BLaER1 treated with 17β-estradiol and CSF1 and Interleukin-3, amounts not matched to agents 10 nM and 100 nM (cell line): ENCODE measurements around the gene TOX2.
"Not testable (repeated sequence)": the region's sequence is repeated elsewhere in the genome, so short reads cannot be mapped to it uniquely, and the experiment has no call there.

ENCODE experiments used
- H3K27ac ChIP-seq, 11 experiments: shearing (Covaris generic); formaldehyde crosslinking; 2 replicates each; pipeline ENCODE4 v1.8.1; 2022
- H3K27me3 ChIP-seq, 11 experiments: shearing (Covaris generic); formaldehyde crosslinking; 2 replicates each; pipeline ENCODE4 v1.8.1; 2022
- H3K36me3 ChIP-seq, 11 experiments: shearing (Covaris generic); formaldehyde crosslinking; 2 replicates each; pipeline ENCODE4 v1.8.1; 2022
- H3K4me1 ChIP-seq, 10 experiments: shearing (Covaris generic); formaldehyde crosslinking; 2 replicates each; pipeline ENCODE4 v1.8.1; 2022
- H3K4me2 ChIP-seq, 11 experiments: shearing (Covaris generic); formaldehyde crosslinking; 2 replicates each; pipeline ENCODE4 v1.8.1; 2022
- H3K4me3 ChIP-seq, 10 experiments: shearing (Covaris generic); formaldehyde crosslinking; 2 replicates each; pipeline ENCODE4 v1.8.1; 2022
- H3K9ac ChIP-seq, 11 experiments: shearing (Covaris generic); formaldehyde crosslinking; 2 replicates each; pipeline ENCODE4 v1.8.1; 2022
- H3K9me3 ChIP-seq, 11 experiments: shearing (Covaris generic); formaldehyde crosslinking; replicated peaks in 1 of 11; 2 replicates each; pipeline ENCODE4 v1.8.1; 2022
- H4K20me1 ChIP-seq, 11 experiments: shearing (Covaris generic); formaldehyde crosslinking; 2 replicates each; pipeline ENCODE4 v1.8.1; 2022
- Cebpa-rat ChIP-seq, 11 experiments: shearing (Covaris generic); IDR thresholded peaks; 2 replicates each; pipeline ENCODE4 v1.8.1; 2022

Gene TOX2

GRCh38 chr20:44038681-44039123, 124.0 kb downstream of the TOX2 start:
- H3K27ac ChIP-seq, result no peak overlapping the region
- no peaks in the 10 kb centered on the region for H3K27me3 ChIP-seq

DNA sequence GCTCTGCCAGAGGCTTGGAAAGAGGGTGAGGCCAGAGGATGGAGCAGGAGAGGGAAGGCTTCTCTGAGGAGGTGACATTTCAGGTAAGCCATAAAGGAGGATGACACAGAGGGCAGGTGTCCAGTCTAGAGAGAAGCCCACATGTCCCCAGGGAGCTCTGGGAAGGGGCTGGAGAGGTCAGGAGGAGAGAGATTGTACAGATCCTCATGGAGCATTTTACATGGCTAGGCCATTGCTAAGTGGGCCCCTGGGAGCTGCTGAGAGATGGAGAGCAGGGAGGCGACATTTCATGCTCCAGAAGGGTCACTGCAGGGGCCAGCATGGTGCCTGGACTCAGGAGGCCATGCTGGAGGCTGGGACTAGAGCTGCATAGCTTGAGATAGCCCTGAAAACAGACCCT, 124.5 kb downstream of the TOX2 start:
- no peak overlapping the region for H3K4me3 ChIP-seq
- no peaks in the 10 kb centered on the region for H3K4me1 ChIP-seq
- H3K36me3 ChIP-seq, result no peaks in the 10 kb centered on the region
- no peak overlapping the region for H3K4me2 ChIP-seq
- H3K9ac ChIP-seq, result no peak overlapping the region
- H3K27me3 ChIP-seq, result no peaks in the 10 kb centered on the region
- H3K9me3 ChIP-seq, result 0 out of 22 replicates have a peak, but pooled peaks cover 0 to under 1% (median 0%) of the 10 kb centered on the region in 11 experiments
- no peak overlapping the region for H3K27ac ChIP-seq
- no peaks in the 10 kb centered on the region for H4K20me1 ChIP-seq
- no peak for TF ChIP-seq Cebpa-rat (IDR thresholded peaks at IDR 0.05)

More at GRCh38 chr20:44038681-44039123, 124.0 kb downstream of the TOX2 start:
- Histone ChIP-seq H3K9me3 (0 out of 22 replicates have a peak, but pooled peaks cover 0 to 5% (median 0%) of the 10 kb centered on the region in 11 experiments), H4K20me1 (no peaks in the 10 kb centered on the region), H3K9ac (no peak overlapping the region), H3K4me3 (no peak overlapping the region), H3K4me2 (no peak overlapping the region), H3K36me3 (no peaks in the 10 kb centered on the region), H3K4me1 (peaks cover 0 to 3% (median 0%) of the 10 kb centered on the region in 10 experiments; a peak in 11 of 20 replicates)
- no peak for TF ChIP-seq Cebpa-rat (IDR thresholded peaks at IDR 0.05)

DNA sequence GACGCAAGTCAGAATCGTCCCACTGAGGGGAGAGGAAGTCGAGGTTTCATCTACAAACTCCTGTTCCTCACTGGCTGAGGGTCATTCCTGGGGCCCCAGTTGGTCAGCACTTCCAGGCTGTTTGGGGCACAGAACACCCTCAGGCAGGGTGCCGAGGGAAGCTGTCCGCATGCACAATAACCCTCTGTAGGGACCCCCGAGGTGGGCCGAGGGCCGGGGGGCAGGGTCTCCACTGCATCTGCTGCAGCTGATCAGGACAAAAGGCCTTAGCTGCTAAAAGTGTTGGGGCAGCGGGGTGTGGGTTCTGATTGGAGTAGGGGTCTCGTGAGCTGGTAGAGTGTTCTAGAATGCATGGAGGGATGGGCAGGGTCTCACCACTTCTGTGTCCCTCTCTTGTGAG, 125.1 kb downstream of the TOX2 start:
- no peak for TF ChIP-seq Cebpa-rat (IDR thresholded peaks at IDR 0.05)
- Histone ChIP-seq H3K27me3 (no peaks in the 10 kb centered on the region), H3K4me1 (no peaks in the 10 kb centered on the region), H3K9me3 (no peaks in the 10 kb centered on the region), H3K4me3 (no peak overlapping the region), H3K9ac (no peak overlapping the region), H4K20me1 (no peaks in the 10 kb centered on the region), H3K27ac (no peak overlapping the region), H3K36me3 (no peaks in the 10 kb centered on the region), H3K4me2 (no peak overlapping the region)

GRCh38 chr20:44040202-44040915, 125.7 kb downstream of the TOX2 start:
- H3K36me3 ChIP-seq, result no peaks in the 10 kb centered on the region
- no peak overlapping the region for H3K9ac ChIP-seq
- H3K27ac ChIP-seq, result no peak overlapping the region
- H3K9me3 ChIP-seq, result no peaks in the 10 kb centered on the region
- no peaks in the 10 kb centered on the region for H3K27me3 ChIP-seq
- TF ChIP-seq Cebpa-rat (IDR thresholded peaks at IDR 0.05), result no peak
- no peaks in the 10 kb centered on the region for H3K4me1 ChIP-seq
- H3K4me2 ChIP-seq, result no peak overlapping the region
- H3K4me3 ChIP-seq, result no peak overlapping the region
- H4K20me1 ChIP-seq, result no peaks in the 10 kb centered on the region

DNA sequence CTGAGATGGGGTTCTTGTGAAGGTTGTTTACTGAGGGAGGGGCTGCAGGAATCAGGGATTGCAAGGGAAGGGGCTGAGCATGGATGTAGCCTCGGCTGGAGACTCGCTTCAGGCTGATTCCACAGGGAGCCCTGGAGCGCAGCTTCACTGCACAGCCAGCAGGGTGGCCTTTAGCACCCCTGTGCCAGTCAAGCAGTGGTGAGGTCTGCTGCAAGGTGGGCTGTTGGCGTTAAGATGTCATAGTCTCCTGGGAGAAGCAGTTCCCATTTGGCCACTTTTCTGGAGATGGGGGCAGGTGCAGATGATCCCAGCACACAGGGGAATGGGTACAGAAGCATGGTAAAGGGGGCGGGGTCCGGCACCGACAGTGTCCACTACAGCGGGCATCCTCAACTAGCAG, 126.3 kb downstream of the TOX2 start:
- no peaks in the 10 kb centered on the region for H3K9me3 ChIP-seq
- H4K20me1 ChIP-seq, result no peaks in the 10 kb centered on the region
- no peaks in the 10 kb centered on the region for H3K27me3 ChIP-seq
- H3K27ac ChIP-seq, result no peak overlapping the region
- H3K4me1 ChIP-seq, result no peaks in the 10 kb centered on the region
- no peak overlapping the region for H3K4me3 ChIP-seq
- H3K9ac ChIP-seq, result no peak overlapping the region
- no peaks in the 10 kb centered on the region for H3K36me3 ChIP-seq
- no peak for TF ChIP-seq Cebpa-rat (IDR thresholded peaks at IDR 0.05)
- no peak overlapping the region for H3K4me2 ChIP-seq

DNA sequence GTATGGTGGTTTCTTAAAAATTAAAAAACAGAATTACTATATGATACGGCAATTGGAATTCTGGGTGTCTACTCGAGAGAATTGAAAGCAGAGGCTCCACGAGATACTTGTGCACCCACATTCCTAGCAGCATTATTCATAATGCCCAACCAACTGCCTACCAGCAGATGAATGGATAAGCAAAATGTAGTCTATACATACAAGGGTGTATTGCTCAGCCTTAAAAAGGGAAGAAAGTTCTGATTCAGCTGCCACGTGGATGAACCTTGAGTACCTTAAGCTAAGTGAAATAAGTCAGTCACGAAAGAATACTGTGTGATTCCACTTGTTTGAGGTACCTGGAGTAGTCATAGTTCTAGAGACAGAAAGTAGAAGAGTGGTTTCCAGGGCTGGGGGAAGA, 130.1 kb downstream of the TOX2 start:
- H3K4me3 ChIP-seq, H3K9me3 ChIP-seq, H4K20me1 ChIP-seq, H3K27me3 ChIP-seq, H3K4me2 ChIP-seq, H3K27ac ChIP-seq, H3K4me1 ChIP-seq, H3K36me3 ChIP-seq, H3K9ac ChIP-seq: not testable (repeated sequence)

DNA sequence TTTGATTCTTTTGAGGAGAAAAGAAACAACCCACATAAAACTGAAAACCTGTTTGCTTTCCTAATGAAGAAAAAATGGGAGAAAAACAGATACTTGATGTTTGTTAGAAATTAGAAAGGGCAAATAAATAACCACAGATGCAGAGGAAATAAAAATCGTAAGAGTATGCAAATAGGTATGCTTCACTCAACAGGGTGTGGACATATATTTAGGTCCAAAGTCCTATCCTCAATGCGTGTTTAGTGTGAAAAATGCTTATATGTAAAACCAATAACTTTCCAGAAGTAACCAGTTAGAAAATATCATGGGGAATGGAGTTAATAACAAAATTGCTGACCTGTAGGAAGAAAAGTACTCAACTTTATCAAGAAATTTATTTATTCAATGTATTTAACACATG, 135.7 kb downstream of the TOX2 start:
- no peak for TF ChIP-seq Cebpa-rat (IDR thresholded peaks at IDR 0.05)
- no peak overlapping the region for H3K4me2 ChIP-seq
- H3K4me3 ChIP-seq, result no peak overlapping the region
- H4K20me1 ChIP-seq, result no peaks in the 10 kb centered on the region
- H3K36me3 ChIP-seq, result no peaks in the 10 kb centered on the region
- H3K27me3 ChIP-seq, result no peaks in the 10 kb centered on the region
- H3K9ac ChIP-seq, result no peak overlapping the region
- no peak overlapping the region for H3K27ac ChIP-seq
- peaks cover 0 to 4% (median 0%) of the 10 kb centered on the region in 10 experiments; a peak in 1 of 20 replicates for H3K4me1 ChIP-seq
- H3K9me3 ChIP-seq, result no peaks in the 10 kb centered on the region

DNA sequence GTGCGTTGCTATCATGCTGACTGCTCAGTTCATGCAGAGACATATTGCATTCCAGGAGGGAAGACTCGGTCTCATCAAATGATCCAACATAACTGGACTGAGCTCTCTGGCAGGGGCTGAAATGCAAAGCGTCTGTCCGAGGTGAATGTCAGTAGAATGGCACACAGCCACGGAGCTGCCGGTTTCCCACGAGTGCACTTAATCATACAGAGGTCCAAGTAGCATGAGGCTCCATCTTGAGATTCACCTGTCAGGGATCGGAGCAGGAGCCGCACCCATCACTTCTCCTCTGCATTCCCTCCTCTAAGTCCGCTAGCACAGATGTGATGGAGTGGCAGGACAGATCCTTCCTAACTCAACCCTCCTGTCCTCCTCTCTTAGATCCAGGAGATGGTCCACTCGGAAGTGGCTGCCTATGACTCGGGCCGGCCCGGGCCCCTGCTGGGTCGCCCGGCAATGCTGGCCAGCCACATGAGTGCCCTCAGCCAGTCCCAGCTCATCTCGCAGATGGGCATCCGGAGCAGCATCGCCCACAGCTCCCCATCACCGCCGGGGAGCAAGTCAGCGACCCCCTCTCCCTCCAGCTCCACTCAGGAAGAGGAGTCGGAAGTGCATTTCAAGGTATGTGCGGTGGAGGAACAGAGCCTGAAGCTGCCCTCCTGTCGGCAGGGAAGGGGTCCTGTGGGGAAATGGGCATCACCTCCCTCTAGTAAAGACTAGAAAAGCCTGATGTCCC, 136.4 kb downstream of the TOX2 start:
- Histone ChIP-seq H3K36me3 (no peaks in the 10 kb centered on the region), H3K27ac (no peak overlapping the region)

DNA sequence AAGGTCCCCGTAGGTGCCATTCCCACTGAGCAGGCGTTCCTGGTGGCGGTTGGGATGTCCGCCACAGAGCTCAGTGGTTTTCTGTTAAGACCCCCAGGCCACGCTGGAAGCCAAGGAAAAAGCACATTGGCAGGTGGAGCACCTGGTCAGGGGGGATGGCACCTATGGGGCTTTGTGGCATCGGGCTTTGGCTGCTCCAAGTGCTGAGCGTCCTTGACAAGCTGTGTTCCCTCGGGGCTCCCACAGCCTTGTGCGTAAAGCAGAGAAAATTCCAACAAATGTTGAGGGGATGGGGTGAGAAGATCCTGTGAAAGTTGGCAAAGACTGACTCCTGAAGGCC, 137.0 kb downstream of the TOX2 start:
- Histone ChIP-seq H3K27ac (no peak overlapping the region), H3K36me3 (no peaks in the 10 kb centered on the region), H4K20me1 (no peaks in the 10 kb centered on the region), H3K4me1 (peaks cover 0 to 4% (median 0%) of the 10 kb centered on the region in 10 experiments; a peak in 1 of 20 replicates), H3K9ac (no peak overlapping the region), H3K9me3 (no peaks in the 10 kb centered on the region), H3K4me3 (no peak overlapping the region), H3K4me2 (no peak overlapping the region), H3K27me3 (no peaks in the 10 kb centered on the region)
- no peak for TF ChIP-seq Cebpa-rat (IDR thresholded peaks at IDR 0.05)

More for the DNA sequence above, 136.4 kb downstream of the TOX2 start:
- Histone ChIP-seq H3K9ac (no peak overlapping the region), H3K4me1 (peaks cover 0 to 4% (median 0%) of the 10 kb centered on the region in 10 experiments; a peak in 1 of 20 replicates), H3K4me2 (no peak overlapping the region), H3K4me3 (no peak overlapping the region), H4K20me1 (no peaks in the 10 kb centered on the region), H3K9me3 (no peaks in the 10 kb centered on the region), H3K27me3 (no peaks in the 10 kb centered on the region)
- no peak for TF ChIP-seq Cebpa-rat (IDR thresholded peaks at IDR 0.05)

- no peaks in the 10 kb centered on the region for H4K20me1 ChIP-seq
- no peak overlapping the region for H3K4me3 ChIP-seq
- H3K4me2 ChIP-seq, result no peak overlapping the region
- no peak overlapping the region for H3K9ac ChIP-seq
- H3K4me1 ChIP-seq, result peaks cover 0 to 4% (median 0%) of the 10 kb centered on the region in 10 experiments; a peak in 1 of 20 replicates
- H3K9me3 ChIP-seq, result no peaks in the 10 kb centered on the region
- H3K27ac ChIP-seq, result no peak overlapping the region
- no peak for TF ChIP-seq Cebpa-rat (IDR thresholded peaks at IDR 0.05)
- H3K36me3 ChIP-seq, result no peaks in the 10 kb centered on the region
- H3K27me3 ChIP-seq, result no peaks in the 10 kb centered on the region
Measured at GRCh38 chr20:44052166-44052565, 137.5 kb downstream of the TOX2 start.
